ENCODE results near the gene RIN1. TPM values are rescaled to one million over a fixed set of nuclear protein-coding genes. Genes with fewer than 3 reads are reported as not detected.
A peak's percentile ranks its signal among the peaks of the same experiment; 100 is the strongest.

Gene RIN1
- total and polyA plus RNA-seq, 2 of the 13 experiments (the other 11 are each of a cell fraction or from before 2014, with no cell fraction given): 2.4 to 4.1 TPM

DNA sequence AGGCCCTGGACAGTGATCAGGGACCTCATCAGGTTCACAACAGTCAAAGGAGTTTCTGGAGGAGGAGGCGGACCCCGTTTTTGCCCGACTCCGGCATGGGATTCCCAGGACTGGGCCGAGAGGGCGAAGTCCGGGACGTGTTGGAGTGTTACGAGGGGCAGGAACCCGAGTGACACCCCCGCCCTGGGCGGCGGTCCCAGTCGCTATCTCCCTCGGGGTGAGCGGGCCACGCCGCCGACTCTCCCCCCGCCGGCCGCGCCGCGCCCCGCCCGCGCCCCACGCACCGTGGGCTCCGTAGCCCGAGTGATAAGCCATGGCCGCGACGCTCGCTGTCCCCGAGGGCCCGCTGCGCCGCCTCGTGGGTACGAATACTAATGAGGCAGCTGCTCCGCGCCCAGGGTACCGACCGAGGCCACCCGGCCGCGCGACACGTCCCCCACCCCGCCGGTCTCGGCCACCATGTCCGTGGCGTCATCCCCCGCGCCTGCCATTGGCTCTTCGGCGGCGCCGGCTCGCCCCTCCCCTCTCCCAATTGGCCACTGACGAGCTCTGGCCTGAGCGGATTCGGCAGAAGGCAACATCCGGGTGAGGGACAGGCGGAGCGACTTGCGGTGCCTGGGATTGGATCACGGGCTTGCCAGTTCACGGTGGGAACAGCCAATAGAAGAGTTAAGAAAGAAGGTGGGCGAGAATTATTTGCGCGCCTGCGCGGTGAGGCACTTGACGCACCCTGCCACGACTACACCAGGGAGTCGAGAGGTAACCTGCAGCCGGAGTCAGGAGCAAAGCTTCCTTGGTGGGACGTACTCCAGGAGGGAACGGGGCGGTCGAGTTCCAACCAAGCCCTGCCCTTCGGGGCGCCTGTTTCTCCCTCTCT, 47.3 kb downstream of the RIN1 start, which contains the start of gene YIF1A (continued):
- TF ChIP-seq, protein P1, sequence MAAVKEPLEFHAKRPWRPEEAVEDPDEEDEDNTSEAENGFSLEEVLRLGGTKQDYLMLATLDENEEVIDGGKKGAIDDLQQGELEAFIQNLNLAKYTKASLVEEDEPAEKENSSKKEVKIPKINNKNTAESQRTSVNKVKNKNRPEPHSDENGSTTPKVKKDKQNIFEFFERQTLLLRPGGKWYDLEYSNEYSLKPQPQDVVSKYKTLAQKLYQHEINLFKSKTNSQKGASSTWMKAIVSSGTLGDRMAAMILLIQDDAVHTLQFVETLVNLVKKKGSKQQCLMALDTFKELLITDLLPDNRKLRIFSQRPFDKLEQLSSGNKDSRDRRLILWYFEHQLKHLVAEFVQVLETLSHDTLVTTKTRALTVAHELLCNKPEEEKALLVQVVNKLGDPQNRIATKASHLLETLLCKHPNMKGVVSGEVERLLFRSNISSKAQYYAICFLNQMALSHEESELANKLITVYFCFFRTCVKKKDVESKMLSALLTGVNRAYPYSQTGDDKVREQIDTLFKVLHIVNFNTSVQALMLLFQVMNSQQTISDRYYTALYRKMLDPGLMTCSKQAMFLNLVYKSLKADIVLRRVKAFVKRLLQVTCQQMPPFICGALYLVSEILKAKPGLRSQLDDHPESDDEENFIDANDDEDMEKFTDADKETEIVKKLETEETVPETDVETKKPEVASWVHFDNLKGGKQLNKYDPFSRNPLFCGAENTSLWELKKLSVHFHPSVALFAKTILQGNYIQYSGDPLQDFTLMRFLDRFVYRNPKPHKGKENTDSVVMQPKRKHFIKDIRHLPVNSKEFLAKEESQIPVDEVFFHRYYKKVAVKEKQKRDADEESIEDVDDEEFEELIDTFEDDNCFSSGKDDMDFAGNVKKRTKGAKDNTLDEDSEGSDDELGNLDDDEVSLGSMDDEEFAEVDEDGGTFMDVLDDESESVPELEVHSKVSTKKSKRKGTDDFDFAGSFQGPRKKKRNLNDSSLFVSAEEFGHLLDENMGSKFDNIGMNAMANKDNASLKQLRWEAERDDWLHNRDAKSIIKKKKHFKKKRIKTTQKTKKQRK (IDR thresholded peaks at IDR 0.05; ENCODE audit: low read length): peak; percentile 31; the same call in 1 of the 2 replicates
- TF ChIP-seq, protein P2, sequence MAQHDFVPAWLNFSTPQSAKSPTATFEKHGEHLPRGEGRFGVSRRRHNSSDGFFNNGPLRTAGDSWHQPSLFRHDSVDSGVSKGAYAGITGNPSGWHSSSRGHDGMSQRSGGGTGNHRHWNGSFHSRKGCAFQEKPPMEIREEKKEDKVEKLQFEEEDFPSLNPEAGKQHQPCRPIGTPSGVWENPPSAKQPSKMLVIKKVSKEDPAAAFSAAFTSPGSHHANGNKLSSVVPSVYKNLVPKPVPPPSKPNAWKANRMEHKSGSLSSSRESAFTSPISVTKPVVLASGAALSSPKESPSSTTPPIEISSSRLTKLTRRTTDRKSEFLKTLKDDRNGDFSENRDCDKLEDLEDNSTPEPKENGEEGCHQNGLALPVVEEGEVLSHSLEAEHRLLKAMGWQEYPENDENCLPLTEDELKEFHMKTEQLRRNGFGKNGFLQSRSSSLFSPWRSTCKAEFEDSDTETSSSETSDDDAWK (CRISPR knock-in tag; IDR thresholded peaks at IDR 0.05): no peak
- TF ChIP-seq SRY (CRISPR knock-in tag; IDR thresholded peaks at IDR 0.05) (no peak), ERF (CRISPR knock-in tag; IDR thresholded peaks at IDR 0.05) (peak; percentile 59), ARNT (IDR thresholded peaks at IDR 0.05) (no peak), ZNF552 (CRISPR knock-in tag; IDR thresholded peaks at IDR 0.05; ENCODE audit: borderline replicate concordance) (no peak), THYN1 (CRISPR knock-in tag; IDR thresholded peaks at IDR 0.05; ENCODE audit: borderline replicate concordance, low read depth) (0 out of 2 replicates have a peak, but pooled peaks have one; percentile 70), MLLT10 (CRISPR knock-in tag; IDR thresholded peaks at IDR 0.05) (no peak), NCOA5 (CRISPR knock-in tag; IDR thresholded peaks at IDR 0.05) (no peak), DNMT3B (CRISPR knock-in tag; conservative IDR thresholded peaks at IDR 0.05) (no peak), KDM6A (CRISPR knock-in tag; IDR thresholded peaks at IDR 0.05; ENCODE audit: low read depth) (no peak), HOXA3 (CRISPR knock-in tag; IDR thresholded peaks at IDR 0.05) (peak; percentile 93), ZNF333 (CRISPR knock-in tag; IDR thresholded peaks at IDR 0.05; ENCODE audit: borderline replicate concordance) (no peak; the same call in 1 of the 2 replicates), ZNF746 (CRISPR knock-in tag; IDR thresholded peaks at IDR 0.05) (no peak)
- TF ChIP-seq, protein P3, sequence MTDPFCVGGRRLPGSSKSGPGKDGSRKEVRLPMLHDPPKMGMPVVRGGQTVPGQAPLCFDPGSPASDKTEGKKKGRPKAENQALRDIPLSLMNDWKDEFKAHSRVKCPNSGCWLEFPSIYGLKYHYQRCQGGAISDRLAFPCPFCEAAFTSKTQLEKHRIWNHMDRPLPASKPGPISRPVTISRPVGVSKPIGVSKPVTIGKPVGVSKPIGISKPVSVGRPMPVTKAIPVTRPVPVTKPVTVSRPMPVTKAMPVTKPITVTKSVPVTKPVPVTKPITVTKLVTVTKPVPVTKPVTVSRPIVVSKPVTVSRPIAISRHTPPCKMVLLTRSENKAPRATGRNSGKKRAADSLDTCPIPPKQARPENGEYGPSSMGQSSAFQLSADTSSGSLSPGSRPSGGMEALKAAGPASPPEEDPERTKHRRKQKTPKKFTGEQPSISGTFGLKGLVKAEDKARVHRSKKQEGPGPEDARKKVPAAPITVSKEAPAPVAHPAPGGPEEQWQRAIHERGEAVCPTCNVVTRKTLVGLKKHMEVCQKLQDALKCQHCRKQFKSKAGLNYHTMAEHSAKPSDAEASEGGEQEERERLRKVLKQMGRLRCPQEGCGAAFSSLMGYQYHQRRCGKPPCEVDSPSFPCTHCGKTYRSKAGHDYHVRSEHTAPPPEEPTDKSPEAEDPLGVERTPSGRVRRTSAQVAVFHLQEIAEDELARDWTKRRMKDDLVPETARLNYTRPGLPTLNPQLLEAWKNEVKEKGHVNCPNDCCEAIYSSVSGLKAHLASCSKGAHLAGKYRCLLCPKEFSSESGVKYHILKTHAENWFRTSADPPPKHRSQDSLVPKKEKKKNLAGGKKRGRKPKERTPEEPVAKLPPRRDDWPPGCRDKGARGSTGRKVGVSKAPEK (CRISPR knock-in tag; IDR thresholded peaks at IDR 0.05; ENCODE audit: borderline replicate concordance): no peak
- TF ChIP-seq, protein P4, sequence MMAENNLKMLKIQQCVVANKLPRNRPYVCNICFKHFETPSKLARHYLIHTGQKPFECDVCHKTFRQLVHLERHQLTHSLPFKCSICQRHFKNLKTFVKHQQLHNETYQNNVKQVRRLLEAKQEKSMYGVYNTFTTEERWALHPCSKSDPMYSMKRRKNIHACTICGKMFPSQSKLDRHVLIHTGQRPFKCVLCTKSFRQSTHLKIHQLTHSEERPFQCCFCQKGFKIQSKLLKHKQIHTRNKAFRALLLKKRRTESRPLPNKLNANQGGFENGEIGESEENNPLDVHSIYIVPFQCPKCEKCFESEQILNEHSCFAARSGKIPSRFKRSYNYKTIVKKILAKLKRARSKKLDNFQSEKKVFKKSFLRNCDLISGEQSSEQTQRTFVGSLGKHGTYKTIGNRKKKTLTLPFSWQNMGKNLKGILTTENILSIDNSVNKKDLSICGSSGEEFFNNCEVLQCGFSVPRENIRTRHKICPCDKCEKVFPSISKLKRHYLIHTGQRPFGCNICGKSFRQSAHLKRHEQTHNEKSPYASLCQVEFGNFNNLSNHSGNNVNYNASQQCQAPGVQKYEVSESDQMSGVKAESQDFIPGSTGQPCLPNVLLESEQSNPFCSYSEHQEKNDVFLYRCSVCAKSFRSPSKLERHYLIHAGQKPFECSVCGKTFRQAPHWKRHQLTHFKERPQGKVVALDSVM (CRISPR knock-in tag; IDR thresholded peaks at IDR 0.05): no peak
- TF ChIP-seq, protein P5, sequence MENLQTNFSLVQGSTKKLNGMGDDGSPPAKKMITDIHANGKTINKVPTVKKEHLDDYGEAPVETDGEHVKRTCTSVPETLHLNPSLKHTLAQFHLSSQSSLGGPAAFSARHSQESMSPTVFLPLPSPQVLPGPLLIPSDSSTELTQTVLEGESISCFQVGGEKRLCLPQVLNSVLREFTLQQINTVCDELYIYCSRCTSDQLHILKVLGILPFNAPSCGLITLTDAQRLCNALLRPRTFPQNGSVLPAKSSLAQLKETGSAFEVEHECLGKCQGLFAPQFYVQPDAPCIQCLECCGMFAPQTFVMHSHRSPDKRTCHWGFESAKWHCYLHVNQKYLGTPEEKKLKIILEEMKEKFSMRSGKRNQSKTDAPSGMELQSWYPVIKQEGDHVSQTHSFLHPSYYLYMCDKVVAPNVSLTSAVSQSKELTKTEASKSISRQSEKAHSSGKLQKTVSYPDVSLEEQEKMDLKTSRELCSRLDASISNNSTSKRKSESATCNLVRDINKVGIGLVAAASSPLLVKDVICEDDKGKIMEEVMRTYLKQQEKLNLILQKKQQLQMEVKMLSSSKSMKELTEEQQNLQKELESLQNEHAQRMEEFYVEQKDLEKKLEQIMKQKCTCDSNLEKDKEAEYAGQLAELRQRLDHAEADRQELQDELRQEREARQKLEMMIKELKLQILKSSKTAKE (CRISPR knock-in tag; IDR thresholded peaks at IDR 0.05; ENCODE audit: borderline replicate concordance): no peak

Data from HepG2 (cell line).